ENCODE results near the gene PCCA. TPM values are rescaled to one million over a fixed set of nuclear protein-coding genes. Genes with fewer than 3 reads are reported as not detected.

Gene PCCA
- total and polyA plus RNA-seq, 2 donors (not counting 3 experiments of a cell fraction or from before 2014, with no cell fraction given) = 5.7 to 20.2 TPM

GRCh38 chr13:100526318-100527000, 437.6 kb downstream of the PCCA start:
- dilution Hi-C loops (cut with MboI; ENCODE audit: extremely low pct_ligation_motif_present, low sequenced_read_pairs) (no loop called here), intact Hi-C loops (cut with micrococcal nuclease) (no loop called here)
- no peak for DNase-seq (ENCODE audit: low read depth, low spot score)
- Histone ChIP-seq H3K4me2 (ENCODE audit: insufficient read depth, low read length) (no peak overlapping the region), H3K79me2 (ENCODE audit: control insufficient read depth, insufficient read depth, low read length) (no peaks in the 10 kb centered on the region), H3K4me1 (ENCODE audit: control insufficient read depth, extremely low read depth, insufficient read depth, low read length) (no peaks in the 10 kb centered on the region), H3K9me3 (replicated peaks; ENCODE audit: control insufficient read depth, insufficient read depth, low read length) (no peaks in the 10 kb centered on the region), H3K27me3 (ENCODE audit: control insufficient read depth in 2 of 2, insufficient read depth in 2 of 2, low read length in 2 of 2) (no peaks in the 10 kb centered on the region), H3K36me3 (ENCODE audit: control insufficient read depth in 2 of 2, extremely low read depth in 1 of 2, insufficient read depth in 2 of 2, low read length in 2 of 2) (peaks cover 0 to 4% of the 10 kb centered on the region in 2 experiments), H4K20me1 (replicated peaks; ENCODE audit: control insufficient read depth, extremely low read depth, insufficient read depth, low read length) (no peaks in the 10 kb centered on the region), H2AFZ (ENCODE audit: low read depth, low read length) (no peak overlapping the region), H3K27ac (ENCODE audit: insufficient read depth, low read depth, low read length) (no peak overlapping the region), H3K9me1 (replicated peaks; ENCODE audit: control insufficient read depth, extremely low read depth, insufficient read depth, low read length) (no peaks in the 10 kb centered on the region), H3K4me3 (replicated peaks in 1 of 3; ENCODE audit: insufficient read depth in 1 of 3, low read depth in 1 of 3, low read length in 3 of 3) (no peak overlapping the region), H3K9ac (replicated peaks; ENCODE audit: extremely low read depth, insufficient read depth, low read length) (no peak overlapping the region)
- POLR2A ChIA-PET = no interaction called here
- no TSS peak for BruUV-seq (replicated peaks)
- TF ChIP-seq FOS (IDR thresholded peaks at IDR 0.05; ENCODE audit: borderline replicate concordance, insufficient read depth, low read length) (no peak), MYC (IDR thresholded peaks at IDR 0.05; ENCODE audit: low read depth, low read length) (no peak), JUN (IDR thresholded peaks at IDR 0.05; ENCODE audit: borderline replicate concordance, insufficient read depth, insufficient read length, low read depth) (no peak), POLR2AphosphoS5 (IDR thresholded peaks at IDR 0.05; ENCODE audit: insufficient read depth, low read depth, low read length) (no peak), POLR2A (IDR thresholded peaks at IDR 0.05; ENCODE audit: low read depth, low read length) (no peak), GATA2 (IDR thresholded peaks at IDR 0.05; ENCODE audit: insufficient read depth, insufficient read length, low read depth, low read length) (no peak), EZH2 (IDR thresholded peaks at IDR 0.05; ENCODE audit: borderline replicate concordance, low read depth, low read length, severe bottlenecking) (no peak)
- TF ChIP-seq, protein P1, sequence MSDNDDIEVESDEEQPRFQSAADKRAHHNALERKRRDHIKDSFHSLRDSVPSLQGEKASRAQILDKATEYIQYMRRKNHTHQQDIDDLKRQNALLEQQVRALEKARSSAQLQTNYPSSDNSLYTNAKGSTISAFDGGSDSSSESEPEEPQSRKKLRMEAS (IDR thresholded peaks at IDR 0.05; ENCODE audit: insufficient read depth, insufficient read length) = no peak
- TF ChIP-seq, protein P2, sequence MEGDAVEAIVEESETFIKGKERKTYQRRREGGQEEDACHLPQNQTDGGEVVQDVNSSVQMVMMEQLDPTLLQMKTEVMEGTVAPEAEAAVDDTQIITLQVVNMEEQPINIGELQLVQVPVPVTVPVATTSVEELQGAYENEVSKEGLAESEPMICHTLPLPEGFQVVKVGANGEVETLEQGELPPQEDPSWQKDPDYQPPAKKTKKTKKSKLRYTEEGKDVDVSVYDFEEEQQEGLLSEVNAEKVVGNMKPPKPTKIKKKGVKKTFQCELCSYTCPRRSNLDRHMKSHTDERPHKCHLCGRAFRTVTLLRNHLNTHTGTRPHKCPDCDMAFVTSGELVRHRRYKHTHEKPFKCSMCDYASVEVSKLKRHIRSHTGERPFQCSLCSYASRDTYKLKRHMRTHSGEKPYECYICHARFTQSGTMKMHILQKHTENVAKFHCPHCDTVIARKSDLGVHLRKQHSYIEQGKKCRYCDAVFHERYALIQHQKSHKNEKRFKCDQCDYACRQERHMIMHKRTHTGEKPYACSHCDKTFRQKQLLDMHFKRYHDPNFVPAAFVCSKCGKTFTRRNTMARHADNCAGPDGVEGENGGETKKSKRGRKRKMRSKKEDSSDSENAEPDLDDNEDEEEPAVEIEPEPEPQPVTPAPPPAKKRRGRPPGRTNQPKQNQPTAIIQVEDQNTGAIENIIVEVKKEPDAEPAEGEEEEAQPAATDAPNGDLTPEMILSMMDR (IDR thresholded peaks at IDR 0.05; ENCODE audit: extremely low read depth in 1 of 2, insufficient read depth in 1 of 2, low read depth in 1 of 2, low read length in 2 of 2) = no peak
- CTCF ChIA-PET = interaction anchor here (0.8 to 1.6 kb wide), 2 partner anchors 291 kb away, joined by 3 to 6 read pairs; no protein-coding TSS in a partner anchor
- no peak for FAIRE-seq
